DMS53 treated with DMSO at 0.1 percent for 48 hours (cell line): Measurements from ENCODE around the gene RET.

ENCODE experiments used
- DNase-seq: peaks from one replicate; lab custom pipeline; 2025; ENCODE audit not compliant: unreplicated experiment; lab: John Stamatoyannopoulos, UW

Gene RET

DNA sequence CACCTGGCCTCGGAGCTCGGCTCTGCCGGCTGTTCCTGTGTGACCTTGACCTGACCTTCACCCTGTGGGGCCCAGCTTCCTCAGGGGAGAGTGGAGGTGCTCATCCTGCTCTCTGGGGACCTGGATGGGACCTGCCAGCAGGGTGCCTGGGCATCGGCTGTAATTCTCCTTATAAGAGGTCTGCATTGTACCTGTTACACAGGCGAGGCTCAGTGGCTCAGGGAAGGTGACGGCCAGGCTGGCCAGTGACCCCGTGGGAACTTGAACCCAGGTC, 29.0 kb downstream of the RET start:
- no peak for DNase-seq

DNA sequence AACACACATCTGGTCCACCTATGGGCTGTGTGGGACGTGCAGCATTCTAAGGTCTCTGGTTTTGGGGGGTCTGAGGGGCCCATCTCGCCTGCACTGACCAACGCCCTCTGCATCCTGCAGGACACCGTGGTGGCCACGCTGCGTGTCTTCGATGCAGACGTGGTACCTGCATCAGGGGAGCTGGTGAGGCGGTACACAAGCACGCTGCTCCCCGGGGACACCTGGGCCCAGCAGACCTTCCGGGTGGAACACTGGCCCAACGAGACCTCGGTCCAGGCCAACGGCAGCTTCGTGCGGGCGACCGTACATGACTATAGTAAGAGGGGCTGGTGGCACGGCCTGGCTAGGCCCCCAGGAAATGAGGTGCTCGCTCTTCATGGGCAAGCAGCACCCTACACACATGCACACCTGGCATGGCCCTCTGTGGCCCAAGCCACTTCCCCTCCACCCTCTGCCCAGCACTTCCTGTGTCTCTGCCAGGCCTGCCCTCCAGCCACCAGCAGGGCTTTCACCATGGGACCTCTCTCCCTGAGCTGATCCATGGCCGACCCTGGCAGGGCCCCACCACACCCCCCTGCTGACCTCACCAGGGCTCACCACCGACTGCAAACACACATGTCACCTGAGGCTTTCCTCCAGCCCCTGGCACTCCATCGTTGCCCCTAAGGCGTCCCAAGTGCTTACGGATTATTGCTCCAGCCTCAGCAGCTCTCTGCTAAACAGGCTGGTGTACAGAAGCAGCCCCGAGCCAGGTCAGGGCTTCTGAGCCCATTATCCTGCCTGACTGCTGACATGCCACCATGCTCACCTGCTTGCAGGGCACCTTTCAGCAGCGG, 29.6 kb downstream of the RET start:
- no peak for DNase-seq

GRCh38 chr10:43108951-43109350, 32.1 kb downstream of the RET start:
- DNase-seq, result no peak

DNA sequence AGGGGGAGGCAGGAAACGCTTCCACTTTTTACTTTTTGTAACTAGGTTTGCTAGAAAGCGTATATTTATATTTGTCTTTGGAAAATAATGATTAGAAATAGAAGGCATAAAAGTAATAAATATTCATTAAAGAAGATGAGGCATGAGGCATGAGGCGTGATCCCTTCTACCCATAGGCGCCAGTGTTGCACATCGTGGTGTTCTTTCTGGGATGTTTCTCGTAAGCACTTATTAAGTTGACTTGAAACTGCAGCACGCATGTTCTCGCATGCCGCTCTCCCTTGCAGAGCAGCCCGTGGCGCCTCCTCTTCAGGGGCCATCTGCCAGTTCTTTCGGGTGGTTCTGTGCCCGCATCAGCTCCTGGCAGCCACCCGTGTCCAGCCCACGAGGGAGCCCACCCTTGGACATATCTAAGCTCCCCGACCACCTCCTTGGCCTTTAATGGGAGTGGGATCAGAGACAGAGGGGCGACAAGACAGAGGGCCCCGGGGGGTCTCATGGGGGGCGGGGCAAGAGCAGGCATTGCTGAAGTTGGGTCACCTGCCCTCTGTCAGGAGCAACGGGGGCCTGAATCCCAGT, 32.9 kb downstream of the RET start:
- DNase-seq, result no peak

DNA sequence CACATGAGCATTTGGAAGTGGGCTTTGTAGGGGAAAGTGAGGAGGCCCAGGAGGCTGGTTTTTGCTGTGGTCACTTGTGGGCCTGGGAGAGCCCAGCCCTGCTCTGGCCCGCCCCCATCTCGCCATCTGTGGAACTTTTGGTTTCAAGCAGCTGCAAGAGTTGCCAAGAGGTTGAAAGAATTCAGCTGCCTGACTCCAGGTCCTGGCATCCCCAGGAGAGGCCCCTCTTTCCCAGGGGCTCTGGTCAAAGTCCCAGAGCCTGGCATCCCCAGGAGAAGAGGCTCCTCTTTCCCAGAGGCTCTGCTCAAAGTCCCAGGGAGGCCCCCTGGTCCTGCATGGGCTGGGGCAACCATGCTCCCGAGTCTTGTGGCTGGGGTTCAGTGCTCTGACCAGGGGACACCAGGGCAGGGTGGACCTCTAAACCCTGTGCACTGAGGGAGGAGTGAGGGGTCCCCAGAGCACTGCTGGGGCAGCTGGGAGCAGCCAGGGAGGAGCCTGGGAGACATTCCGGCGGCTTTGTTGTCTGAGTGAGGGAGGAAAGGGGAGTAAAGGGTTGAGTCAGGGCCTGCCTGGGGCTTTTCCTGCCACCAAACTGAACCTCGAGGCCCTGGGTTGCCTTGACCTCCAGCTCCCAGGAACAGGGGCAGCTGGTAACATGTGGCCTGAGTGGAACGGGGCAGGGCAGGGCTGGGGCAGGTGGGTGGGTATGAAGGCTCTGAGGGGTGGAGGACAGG, 33.6 kb downstream of the RET start:
- DNase-seq, result no peak

DNA sequence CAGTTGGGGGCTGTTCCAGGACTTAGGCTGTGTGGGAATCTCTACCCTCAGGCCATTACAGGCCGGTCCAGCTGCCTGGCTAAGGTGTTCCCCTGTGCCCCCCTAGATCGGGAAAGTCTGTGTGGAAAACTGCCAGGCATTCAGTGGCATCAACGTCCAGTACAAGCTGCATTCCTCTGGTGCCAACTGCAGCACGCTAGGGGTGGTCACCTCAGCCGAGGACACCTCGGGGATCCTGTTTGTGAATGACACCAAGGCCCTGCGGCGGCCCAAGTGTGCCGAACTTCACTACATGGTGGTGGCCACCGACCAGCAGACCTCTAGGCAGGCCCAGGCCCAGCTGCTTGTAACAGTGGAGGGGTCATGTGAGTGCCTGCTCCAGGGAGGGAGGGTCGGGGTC, 34.2 kb downstream of the RET start:
- no peak for DNase-seq

DNA sequence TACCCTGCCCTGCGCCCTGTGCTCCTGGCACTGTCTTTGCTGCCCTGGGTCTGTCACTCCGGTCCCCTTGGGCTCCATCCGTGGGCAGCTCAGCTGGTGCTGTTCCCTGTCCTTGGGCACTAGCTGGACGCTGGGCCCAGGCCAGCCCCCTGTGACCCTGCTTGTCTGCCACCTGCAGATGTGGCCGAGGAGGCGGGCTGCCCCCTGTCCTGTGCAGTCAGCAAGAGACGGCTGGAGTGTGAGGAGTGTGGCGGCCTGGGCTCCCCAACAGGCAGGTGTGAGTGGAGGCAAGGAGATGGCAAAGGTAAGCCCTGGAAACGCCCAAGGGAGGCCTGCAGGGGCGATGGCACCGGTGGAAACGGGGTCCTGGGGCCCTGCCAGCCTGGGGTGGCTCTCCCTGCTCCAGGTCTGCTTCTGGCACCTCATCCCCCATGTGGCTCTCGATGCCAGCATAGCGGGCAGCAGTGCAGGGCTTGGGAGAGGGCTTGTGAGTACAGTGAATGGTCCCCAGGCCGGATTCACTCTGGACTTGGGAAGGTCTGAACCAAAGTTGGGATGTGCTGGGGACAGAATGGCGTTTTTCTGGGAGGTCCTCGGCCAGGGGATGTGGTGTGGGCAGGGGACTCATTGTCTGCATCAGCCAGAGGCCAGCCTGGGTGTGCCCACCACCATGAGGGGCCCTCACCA, 35.2 kb downstream of the RET start:
- DNase-seq, result no peak

DNA sequence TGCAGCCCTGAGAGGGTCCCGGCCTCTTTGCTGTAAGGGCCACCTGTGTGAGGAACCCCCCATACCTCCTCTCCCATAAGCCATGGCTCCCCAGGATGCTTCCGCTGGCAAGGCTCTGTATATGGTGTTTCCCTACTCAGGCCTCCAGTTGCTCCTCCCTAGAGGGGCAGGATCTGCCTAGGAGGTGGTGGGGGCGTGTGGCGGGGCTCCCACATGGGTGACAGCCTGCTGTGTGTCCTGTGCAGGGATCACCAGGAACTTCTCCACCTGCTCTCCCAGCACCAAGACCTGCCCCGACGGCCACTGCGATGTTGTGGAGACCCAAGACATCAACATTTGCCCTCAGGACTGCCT, 35.7 kb downstream of the RET start:
- DNase-seq, result no peak

DNA sequence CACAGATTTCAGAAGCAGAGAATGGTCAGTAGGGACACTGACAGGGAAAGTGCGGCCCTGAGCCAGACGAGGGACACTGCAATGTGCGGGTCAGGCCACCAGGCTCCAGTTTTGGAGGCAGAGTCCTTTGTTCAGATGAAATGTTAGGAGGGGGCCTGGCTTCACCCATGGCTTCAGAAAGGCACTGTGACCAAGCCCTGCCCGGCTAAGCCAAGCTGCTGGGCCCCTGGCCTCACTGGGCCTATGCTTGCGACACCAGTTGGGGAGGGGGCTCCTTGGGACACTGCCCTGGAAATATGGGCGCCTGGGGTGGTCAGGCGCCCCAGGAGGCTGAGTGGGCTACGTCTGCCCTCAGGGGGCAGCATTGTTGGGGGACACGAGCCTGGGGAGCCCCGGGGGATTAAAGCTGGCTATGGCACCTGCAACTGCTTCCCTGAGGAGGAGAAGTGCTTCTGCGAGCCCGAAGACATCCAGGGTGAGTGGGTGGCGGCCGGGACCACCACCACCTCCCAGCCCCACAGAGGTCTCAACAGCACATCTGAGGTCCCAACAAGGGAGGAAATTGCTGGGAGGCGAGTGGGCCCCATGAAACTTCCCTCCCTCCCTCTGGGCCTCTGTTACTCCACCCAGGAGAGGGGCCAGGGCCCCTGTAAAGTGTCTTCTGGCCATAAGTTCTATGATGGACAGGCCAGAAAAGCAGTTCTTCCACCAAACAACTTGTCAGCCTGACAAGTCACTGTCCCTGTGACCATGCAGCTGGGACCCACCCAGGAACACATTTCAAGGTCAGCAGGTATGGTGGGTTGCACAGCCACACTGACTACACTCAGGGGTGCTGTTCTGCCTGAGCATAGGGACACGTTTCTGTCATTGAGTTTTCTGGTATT, 36.6 kb downstream of the RET start:
- DNase-seq, result no peak

DNA sequence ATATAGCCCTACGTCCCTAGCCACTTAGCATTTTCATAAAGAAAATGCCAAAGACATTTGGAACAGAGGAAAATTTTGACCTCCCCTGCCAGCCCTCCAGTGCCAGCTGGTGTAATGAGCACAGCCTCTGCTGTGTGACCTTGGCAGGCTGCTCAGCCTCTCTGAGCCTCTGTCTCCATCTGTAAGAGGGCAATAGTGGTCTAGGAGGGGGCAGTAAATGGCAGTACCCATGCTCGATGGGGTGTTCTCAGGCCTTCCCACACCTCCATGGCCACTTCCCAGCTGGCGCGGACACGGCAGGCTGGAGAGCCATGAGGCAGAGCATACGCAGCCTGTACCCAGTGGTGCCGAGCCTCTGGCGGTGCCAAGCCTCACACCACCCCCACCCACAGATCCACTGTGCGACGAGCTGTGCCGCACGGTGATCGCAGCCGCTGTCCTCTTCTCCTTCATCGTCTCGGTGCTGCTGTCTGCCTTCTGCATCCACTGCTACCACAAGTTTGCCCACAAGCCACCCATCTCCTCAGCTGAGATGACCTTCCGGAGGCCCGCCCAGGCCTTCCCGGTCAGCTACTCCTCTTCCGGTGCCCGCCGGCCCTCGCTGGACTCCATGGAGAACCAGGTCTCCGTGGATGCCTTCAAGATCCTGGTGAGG, 37.3 kb downstream of the RET start:
- DNase-seq, result no peak

DNA sequence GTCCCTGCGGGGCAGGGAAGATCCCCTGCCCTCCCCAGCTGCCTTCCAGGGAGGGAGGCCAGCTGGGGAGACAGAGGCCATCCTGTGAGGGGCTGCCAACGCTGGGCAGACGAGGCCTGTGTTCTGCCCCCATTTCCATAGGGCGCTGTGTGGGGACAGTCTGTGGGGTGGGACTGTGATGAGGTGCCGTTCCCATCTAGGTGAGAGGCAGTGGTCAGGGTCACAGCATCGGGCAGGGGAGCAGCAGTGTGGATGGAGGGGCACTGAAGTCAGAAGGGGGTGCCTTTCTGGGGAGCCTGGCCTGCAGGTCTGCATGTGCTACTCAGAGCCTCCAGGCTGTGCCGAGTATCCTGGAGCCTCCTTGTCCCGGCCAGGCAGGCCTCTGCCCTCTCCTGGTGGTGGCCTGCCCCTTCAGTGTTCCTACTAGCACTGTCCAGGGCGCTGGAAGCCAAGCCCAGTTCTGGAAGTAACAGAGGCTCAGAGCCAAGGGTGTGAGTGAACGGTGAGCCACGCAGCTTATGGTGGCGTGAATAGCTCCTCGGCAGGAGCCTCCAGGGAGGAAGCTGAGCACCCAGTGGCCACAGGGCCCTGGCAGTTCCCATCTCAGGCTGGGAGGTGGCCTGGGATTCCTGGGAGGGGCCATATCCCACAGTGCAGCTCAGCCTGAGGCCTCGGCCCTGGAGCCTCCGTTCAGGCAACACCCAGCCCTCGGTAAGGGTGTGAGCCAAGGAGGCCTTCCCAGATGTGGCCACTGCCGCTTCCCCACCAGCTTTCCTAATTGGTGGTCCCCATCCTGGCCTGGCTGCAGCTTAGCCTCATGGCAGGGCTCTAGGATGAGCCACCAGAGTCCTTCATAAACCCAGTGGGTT, 38.1 kb downstream of the RET start:
- no peak for DNase-seq

- DNase-seq, result no peak
These were observed 39.2 kb downstream of the RET start for GRCh38 chr10:43115881-43116595.

DNA sequence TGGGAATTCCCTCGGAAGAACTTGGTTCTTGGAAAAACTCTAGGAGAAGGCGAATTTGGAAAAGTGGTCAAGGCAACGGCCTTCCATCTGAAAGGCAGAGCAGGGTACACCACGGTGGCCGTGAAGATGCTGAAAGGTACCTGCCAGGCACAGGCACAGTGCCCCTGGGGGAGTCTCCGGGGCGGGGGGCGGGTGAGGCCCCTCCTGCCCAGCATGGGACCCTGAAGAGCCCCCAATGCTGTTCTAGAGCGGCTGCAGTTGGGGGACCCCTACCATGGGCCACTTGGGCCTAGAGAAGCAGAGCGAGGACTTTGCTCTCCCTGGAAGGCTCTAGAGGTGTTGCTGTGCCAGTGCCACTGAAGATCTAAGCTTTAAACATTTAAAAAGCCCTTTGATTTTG, 39.7 kb downstream of the RET start:
- no peak for DNase-seq

DNA sequence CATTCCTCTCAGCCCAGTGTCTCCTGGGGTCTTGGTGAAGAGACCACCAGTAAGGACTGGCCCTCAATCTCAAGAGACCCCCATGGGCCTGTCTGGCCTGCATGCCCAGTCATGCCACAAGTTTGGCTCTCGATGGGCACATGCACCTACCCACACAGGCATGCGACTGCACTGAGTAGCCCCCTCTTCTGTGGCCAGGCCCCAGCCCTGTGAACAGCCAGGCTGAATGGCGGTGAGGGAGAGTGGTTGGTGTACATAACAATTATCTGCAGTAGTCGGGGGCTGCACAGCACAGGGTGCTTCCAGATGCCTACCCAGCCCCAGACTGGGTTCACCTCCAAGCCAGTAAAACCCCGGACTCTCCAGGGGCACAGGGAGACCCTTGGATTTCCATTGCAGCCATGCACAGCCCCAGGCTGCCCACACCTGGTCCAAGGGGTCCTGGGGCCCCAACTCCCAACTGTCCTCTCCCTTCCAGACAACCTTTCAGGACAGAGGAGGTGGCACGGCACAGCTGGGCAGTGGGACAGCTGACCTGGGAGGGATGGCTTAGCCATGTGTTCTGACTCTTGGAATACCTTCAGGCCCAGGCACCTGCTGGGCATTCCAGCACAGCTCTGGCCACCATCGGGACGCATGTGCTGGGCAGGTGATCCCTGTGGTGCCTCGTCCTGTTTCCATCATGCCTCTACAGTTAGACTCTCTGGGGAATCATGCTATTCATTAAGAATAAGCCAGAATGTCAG, 40.3 kb downstream of the RET start:
- DNase-seq, result no peak

- no peak for DNase-seq
These were observed 41.1 kb downstream of the RET start for GRCh38 chr10:43117777-43118583.

DNA sequence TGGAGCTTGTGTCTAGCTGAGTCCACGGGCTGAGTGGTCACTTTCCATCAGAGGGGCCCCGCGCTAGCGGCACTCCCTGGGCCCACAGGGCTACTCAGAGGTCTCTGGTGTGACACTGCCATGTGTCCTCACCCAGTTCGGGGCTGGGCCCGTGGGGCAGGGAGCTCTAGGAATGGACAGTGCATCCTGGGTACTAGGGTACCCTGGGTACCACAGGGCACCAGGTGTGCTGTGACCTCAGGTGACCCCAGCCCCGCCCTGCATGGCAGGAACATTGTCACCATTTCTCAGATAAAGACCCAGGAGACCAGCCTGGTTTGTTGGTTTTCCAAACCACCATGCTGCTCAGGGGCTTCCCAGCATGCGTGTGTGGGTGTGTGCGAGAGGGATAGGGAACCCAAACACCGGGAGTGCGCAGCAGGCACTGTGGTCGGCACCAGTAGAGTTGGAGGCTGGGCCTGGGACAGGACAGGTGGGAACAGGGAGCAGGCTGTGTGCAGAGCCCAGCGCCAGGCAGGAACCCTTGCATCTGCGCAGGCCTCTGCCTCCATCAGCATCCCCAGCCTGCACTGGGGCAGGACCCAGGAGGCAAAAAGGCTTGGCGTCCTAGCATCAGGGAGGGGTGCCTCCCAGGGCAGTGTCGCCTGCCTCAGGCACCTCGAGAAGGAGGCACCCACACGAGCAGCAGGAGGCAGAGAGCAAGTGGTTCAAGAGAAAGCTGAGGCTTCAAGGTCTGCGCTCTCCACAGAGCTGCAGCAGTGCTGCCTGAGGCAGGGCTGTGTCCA, 42.0 kb downstream of the RET start:
- no peak for DNase-seq
